GM21576 (cell line): ENCODE measurements around the gene ZNF324.
"Not testable (repeated sequence)": the region's sequence is repeated elsewhere in the genome, so short reads cannot be mapped to it uniquely, and the experiment has no call there.

Experiments used
- ATAC-seq: cut with Tn5 transposase; IDR thresholded peaks from one replicate; pipeline ENCODE4 v1.9.1; 2021; ENCODE audit warnings: mild to moderate bottlenecking, moderate library complexity; ENCODE audit not compliant: unreplicated experiment

ZNF324 gene

DNA sequence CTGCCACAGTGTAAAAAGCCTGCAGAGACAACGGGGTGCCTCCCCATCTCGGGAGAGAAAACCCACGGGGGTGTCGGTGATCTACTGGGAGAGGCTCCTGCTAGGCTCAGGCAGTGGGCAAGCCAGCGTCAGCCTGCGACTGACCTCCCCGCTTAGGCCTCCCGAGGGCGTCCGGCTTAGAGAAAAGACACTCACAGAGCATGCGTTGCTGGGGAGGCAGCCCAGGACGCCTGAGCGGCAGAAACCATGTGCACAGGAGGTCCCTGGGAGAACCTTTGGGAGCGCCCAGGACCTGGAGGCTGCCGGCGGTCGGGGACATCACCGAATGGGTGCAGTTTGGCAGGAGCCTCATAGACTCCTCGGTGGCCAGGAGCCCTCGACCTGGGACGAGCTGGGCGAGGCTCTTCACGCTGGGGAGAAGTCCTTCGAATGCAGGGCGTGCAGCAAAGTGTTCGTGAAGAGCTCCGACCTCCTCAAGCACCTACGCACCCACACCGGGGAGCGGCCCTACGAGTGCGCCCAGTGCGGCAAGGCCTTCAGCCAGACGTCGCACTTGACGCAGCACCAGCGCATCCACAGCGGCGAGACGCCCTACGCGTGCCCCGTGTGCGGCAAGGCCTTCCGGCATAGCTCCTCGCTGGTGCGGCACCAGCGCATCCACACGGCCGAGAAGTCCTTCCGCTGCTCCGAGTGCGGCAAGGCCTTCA, 4.1 kb downstream of the ZNF324 start:
- ATAC-seq: not testable (repeated sequence)

DNA sequence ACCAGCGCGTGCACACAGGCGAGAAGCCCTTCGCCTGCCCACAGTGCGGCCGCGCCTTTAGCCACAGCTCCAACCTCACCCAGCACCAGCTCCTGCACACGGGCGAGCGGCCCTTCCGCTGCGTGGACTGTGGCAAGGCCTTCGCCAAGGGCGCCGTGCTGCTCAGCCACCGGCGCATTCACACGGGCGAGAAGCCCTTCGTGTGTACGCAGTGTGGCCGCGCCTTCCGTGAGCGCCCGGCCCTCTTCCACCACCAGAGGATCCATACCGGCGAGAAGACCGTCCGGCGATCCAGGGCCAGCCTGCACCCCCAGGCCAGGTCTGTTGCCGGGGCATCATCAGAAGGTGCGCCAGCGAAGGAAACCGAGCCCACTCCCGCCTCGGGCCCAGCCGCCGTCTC, 4.9 kb downstream of the ZNF324 start:
- no peak for ATAC-seq

DNA sequence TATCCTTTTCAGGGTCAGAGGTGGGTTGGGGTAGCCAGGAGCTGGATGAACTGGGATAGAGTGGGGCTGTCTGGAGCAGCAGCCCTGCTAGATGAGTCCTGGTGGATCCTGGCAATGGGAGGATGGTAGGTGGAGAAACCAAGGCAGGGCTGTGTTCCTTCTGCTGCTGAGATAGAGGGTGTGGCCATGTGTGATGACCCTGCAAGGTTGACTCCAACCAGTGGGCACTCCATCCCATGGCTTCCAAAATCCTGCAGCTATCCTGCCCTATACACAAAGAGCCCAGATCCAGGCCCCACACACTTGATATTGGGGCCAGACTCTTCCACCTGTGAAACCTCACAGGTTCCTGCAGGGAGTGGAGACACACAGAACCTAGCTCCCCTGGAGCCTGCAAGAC, 6.9 kb downstream of the ZNF324 start:
- ATAC-seq: no peak

DNA sequence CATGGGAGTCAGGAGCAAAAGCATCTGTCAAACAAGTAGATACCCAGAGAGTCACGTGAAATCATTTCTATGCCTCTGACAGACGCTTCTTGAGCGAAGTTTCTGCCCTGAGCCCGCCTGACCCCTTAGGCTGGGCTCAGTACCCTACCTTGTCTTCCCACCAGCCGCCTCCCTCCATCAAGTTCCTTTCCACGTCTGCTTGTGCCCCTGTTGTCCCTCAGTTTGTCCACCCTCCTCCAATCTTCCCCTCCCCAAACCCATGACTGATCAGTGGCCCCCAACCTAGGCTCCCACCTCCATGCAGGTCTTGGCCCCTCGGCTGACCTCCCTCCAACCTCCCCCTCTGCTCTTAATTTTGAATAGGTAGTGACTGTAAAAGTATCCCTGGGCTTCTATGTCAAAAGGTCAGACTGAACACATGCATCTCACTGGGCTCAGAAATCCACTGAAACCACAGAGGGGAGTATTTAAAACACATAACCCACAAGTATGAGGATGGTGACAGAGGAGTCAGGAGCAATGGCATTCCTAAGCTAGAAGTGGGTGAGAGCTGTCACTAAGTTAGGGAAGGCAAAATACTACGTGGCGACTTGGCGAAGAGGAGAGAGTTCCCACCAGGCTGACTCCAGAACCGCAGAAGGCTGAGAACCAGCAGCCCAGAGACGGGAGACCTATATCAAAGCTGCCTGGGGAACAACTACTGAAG, 7.6 kb downstream of the ZNF324 start:
- no peak for ATAC-seq

DNA sequence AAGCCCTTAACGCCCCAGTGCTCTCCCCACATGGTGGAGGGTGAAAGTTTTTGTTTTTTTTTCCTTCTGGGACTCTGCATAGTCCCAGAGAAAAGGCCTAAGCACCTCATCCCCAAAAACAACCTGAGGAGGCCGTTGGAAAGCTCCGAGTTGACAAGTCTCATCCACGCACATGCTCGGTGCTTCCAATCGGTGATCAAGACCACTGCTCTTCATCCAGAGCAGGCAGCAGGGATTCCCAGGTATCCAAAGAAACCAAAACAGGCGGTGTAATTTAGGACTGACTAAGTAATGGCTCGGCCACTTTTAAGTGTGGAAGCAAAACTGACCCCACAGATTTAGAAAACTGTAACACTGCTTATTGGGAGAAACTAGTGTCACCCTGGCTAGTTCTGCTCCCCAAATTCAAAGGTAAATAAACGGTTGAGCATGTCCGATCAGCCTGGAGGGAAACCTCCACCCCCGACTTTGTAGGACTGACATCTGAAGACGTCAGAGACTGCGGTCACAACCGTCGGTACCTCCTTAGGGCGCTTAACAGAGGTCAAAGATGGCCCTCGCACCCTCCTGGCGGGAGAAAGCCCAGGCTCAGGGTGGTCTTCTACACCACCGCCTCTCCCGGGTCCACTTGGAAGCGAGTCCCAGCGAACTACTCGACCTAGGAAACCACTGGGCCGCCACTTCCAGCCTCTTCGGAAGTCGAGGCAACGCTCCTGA, 8.3 kb downstream of the ZNF324 start:
- ATAC-seq: no peak

DNA sequence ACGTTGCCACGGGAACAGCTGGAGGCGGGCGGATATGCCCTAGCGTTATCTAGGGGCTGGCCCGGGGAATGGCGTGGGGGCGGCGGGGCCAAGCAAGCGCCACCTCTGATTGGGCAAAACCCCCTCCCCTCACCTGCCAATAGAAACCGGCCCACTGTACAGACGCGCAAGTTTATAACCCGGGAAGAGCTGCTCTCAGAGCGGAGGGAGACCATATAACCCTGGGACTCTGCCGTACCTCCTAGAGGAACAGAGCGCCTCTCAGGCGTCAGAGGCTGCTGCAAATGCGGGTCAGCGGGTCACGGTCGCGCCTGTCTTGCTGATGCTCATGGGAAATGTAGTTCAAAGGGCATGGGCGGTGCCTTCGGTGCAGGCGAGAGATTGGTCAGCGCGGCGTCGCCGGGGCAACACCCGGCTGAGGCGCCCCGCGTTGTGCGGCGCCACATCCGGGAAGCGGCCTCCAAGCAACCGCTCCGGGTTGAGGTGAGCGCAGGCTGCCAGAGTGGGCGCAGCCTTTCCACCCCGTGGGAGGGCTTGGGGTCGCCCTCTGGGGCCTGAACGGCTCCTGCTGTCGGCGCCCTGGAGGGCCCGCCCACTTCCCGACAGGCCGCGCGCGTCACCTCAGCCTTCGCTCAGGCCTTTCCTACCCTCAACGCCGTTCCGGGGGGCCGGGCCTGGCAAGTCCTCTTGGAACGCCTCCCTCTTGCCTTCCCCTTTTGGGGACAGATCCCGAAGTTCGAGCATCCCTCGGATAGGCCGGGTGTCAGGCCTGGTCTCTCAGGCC, 9.0 kb downstream of the ZNF324 start, which contains the start of gene ZNF446:
TSS of gene ZNF446 (plus strand) at position 639 of the 784 bp plus-strand sequence. CDS start 867 bp downstream, outside the sequence.
- peak; percentile 85 for ATAC-seq

DNA sequence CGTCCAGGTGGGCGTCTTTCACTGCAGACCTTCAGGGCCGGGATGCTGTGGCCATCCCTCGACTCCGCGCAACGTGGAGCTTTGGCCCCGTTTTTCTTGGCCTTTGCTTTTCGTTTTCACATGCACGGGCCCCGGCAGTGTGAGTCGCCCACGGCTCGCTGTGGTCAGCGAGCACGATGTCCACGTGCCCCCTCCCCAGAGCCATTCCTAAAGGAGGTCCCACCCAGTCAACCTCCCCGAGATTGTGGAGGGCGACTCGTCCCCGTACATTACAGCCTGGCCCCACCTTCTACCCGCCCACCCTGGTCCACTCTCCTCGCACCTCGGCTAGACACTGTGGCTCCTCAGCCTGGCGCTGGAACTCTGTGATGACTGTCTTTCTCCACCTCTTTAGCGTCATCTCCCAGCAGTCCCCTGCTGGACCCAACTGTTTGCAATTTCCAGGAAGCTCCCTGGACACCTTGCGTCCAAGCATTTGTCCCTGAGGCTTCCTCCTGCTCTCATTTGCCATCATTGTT, 9.7 kb downstream of the ZNF324 start:
- ATAC-seq: no peak

DNA sequence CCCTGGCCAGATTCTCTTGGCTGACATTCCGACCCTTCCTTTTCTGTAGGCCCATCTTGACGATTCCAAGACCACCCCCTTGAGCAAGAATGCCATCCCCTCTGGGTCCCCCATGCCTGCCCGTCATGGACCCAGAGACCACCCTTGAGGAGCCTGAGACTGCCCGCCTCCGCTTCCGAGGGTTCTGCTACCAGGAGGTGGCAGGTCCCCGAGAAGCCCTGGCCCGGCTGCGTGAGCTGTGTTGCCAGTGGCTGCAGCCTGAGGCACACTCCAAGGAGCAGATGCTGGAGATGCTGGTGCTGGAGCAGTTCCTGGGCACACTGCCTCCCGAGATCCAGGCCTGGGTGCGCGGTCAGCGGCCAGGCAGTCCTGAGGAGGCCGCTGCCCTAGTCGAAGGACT, 10.2 kb downstream of the ZNF324 start:
- ATAC-seq: no peak

DNA sequence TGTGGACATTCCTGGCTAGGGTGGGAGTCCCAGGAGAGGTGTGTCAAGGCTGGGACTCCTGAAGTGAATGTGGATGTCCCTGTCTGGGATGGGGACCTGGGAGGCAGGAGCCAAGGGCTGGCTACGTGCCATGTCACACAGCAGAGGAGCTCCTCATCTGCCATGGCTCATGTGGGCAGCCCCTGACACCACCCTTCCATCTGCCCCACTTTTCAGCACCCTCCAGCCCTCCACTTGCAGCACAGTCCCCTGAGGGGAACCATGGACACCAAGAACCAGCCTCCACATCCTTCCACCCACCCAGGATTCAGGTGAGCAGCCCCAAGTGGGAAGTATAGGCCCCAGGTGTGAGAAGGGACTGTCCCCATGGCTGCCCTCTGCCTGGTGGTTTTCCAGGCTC, 11.0 kb downstream of the ZNF324 start:
- no peak for ATAC-seq

DNA sequence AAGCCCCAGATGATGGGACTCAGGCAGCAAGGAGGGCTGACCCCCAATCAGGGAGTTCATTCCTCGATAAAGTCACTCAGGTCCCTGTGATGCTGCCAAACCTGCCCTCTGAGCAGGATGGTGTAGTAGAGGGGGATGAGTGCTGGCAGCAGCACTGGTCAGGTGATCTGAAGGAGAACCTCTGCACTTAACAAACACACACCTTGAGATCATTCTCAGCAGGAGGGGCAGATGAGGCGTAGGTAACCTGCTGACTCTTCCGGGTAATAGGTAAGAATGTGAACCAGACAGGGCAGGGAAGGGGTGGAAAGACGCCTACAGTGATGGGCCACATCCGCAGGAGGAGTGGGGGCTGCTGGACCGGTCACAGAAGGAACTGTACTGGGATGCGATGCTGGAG, 12.4 kb downstream of the ZNF324 start:
- no peak for ATAC-seq

DNA sequence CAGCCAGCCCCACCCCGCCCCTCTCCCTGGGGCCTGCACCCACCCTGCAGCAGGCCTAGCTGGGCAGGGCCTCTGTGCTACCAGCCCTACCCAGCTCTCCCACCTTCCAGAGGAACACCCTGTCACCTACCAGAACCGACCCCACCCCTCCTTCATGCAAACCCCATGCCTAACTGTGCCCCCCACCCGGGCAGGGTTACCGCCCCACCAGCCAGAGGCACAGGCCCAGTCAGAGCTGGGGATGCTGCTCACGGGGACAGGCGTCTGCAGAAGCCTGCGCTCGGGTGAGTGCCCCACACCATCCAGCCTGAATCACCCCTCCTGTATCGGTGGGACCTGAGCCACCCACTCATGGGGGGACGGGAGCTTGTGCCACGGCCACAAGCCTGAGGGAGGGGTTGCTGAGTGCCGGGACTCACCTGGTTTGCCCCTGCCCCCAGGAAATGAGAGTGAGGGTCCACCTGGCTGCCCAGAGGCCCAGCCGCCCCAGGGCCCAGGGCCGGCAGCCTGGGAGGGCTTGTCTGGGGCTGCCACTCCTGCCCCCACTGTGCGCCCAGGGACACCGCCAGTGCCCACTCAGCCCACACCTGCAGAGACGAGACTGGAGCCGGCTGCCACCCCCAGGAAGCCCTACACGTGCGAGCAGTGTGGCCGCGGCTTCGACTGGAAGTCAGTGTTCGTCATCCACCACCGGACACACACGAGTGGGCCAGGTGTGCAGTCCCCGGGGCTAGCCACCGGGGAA, 13.0 kb downstream of the ZNF324 start:
- no peak for ATAC-seq

DNA sequence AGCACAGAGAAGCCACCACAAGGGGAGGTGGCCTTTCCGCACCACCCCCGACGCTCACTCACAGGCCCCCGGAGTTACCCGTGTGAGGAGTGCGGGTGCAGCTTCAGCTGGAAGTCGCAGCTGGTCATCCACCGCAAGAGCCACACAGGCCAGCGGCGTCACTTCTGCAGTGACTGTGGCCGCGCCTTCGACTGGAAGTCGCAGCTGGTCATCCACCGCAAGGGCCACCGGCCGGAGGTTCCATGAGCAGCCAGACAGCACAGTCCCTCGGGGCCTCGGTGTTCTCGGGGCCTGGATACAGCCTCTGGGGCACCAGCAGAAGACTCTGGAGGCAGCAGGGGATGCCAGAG, 13.6 kb downstream of the ZNF324 start:
- ATAC-seq: no peak

DNA sequence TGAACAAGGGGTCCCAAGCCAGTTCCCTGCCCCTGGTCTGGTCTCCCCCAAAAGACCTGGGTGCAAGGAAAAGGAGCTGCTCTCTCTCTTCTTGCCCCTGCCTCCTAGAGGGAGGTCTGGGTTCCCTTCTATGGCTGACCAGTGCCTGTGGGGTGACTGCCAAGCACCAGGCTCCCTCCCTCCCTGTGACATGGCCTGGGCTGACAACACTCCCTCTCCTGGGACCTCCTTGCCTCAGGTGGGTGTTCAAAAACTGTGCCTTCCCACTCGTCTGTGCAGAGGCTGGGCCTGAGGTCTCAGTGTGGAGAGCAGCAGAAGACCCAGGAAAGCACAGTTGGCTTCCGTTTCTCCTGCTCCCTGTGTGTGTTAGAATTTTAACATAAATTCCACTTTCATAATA, 14.0 kb downstream of the ZNF324 start:
- ATAC-seq: no peak

DNA sequence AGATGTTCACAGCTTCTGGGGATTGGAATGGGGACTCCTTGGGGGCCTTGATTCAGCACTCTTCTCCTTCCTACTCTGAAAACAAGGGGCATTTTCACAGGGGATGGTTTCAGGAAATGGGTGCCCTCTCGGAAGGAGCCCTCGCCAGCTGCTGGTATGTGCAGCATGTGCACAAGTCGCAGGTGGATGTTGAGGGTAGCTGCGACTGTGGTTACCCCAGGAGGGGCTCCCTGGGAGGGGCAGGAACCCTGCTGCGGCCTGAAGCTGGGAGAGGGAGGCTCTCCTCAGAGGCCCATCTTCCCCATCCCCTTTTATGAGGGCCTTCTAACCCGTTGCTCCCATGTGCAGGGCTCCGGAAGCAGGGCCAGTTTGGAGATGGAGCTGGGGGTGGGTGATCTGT, 15.5 kb downstream of the ZNF324 start:
- ATAC-seq: no peak

DNA sequence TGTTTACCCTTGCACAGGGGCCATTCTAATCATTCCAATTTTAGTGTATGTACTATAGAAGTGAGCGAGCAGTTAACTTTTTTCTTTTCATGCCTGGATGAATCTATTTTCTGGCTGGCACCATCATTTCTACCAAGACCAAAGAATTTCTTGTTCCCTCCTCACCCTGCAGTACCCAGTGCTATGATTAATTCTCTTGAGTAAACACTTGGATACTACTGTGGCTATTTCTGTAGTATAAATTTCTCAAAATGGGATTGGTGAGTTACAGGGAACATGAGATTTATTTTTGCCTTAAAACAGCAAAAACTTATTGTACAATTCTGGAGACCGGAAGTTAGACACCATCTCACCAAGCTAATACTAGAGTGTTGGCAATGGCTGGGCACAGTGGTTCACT, 16.9 kb downstream of the ZNF324 start:
- no peak for ATAC-seq

DNA sequence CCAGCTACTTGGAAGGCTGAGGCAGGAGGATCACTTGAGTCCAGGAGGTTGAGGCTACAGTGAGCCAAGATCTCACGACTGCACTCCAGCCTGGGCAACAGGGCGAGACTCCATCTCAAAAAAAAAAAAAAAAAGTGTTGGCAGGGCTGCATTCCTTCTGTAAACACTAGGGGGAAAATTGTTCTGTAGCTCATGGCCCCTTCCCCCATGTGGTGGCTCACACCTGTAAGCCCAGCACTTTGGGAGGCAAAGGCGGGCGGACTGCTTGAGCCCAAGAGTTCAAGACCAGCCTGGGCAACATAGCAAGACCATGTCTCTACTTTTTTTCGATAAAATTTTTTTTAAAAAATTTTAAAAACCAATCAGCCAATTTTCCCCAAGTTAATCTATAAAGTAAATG, 17.5 kb downstream of the ZNF324 start:
- not testable (repeated sequence) for ATAC-seq

DNA sequence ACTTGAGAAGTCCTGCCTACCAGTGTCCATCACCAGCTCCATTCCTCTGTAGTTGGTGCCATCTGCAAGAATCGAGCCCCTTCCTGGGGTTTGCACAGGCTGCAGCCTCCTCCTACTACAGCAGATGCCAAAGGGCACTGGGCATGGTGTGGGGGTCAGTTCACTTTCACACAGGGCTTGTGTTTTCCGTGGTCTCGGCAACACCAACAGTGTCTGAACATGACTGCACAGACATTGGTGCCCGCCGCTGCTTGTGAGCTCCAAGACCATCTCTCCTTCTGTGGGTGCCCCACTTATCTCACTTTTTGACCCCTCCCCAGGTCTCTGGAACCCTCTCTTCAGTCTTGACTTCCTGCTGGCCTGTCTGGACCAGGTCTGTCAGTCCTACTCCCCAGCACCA, 24.5 kb downstream of the ZNF324 start:
- ATAC-seq: no peak

DNA sequence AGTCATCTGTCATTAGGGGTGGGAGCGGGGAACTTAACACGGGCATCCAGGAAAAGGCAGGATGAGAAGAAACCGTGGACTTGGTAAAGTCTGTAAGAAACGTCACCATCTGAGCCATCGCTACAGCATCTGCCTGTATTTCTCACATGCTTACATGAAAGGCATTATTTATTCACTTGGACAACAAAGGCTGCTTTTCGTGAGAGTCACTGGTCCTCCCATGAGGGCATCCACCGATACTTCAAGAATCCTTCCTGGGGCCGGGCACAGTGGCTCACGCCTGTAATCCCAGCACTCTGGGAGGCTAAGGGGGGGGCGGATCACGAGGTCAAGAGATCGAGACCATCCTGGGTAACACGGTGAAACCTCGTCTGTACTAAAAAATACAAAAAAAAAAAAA, 25.4 kb downstream of the ZNF324 start:
- no peak for ATAC-seq

DNA sequence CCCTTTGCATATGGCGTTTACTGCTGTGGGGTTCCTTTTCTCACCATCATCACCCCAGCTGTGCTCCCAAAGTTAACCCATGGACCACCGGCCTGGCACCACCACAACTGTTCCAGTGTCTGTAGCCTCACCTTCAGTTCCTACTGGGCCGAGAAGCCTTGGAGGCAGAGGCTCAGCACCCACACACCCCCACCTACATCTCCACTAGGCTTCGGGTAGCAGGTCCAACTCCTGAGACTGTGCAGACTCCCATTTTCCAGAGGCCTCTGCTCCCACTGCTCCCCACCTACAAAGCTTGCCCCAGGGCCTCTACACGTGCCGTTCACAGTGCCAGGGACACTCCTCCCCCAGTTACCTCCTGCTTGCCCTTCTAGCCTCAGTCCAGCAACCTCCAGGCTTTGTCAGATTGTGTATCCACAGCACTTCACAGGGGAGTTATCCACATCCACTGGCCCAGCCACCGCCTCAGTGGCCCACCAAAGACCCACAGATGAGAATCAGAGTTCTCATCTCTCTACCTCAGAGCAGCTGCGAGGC, 30.8 kb downstream of the ZNF324 start:
- ATAC-seq: no peak
